Uterine smooth muscle cell (primary cell): ENCODE data around the gene SCN2B. TPM values are rescaled to one million over a fixed set of nuclear protein-coding genes. Genes with fewer than 3 reads are reported as not detected.

Experiments
- total RNA-seq: library from RNA; depleted of rRNA; stranded (reverse); fragments of >200 nt; gene quantifications from 2 replicates; pipeline ENCODE4 v1.2.3, GENCODE V29; 2014

Gene SCN2B
- total RNA-seq, result under 0.01 TPM in 1 of 2 replicates, not detected in the other

GRCh38 chr11:118175993-118176777 is at the start of gene SCN2B:
Gene SCN2B (minus strand): TSS chr11:118176639. CDS start chr11:118176431, 208 bp downstream.

GRCh38 chr11:118224511-118225188 is 48.2 kb upstream of the SCN2B start, which contains the start of gene JAML:
Gene JAML (minus strand): TSS chr11:118225011. CDS start chr11:118214866, 10,145 bp downstream.

GRCh38 chr11:118152552-118153471 is 23.6 kb downstream of the SCN2B start, which contains the start of gene SCN4B:
Gene SCN4B (minus strand): TSS chr11:118152823. CDS start chr11:118152673, 150 bp downstream.

Other genes with a start within 250 kb of the SCN2B start
- gene TMPRSS13, start 247.2 kb downstream of the SCN2B start, total RNA-seq, result under 0.01 TPM in 1 of 2 replicates, not detected in the other
- gene IL10RA, start 190.2 kb downstream of the SCN2B start, total RNA-seq, result 0.50 and 0.66 TPM in 2 replicates
- not detected in 2 replicates for gene TMPRSS4, start 99.6 kb downstream of the SCN2B start, total RNA-seq
- gene SMIM35, start 89.7 kb downstream of the SCN2B start, total RNA-seq, result not detected in 2 replicates
- not detected in 2 replicates for gene SCN4B, start 23.8 kb downstream of the SCN2B start, total RNA-seq
- gene JAML, start 48.4 kb upstream of the SCN2B start, total RNA-seq, result under 0.01 and 0.22 TPM in 2 replicates
- gene MPZL3, start 75.7 kb upstream of the SCN2B start, total RNA-seq, result 0.62 and 1.8 TPM in 2 replicates
- 0.22 and 0.25 TPM in 2 replicates for gene MPZL2, start 87.7 kb upstream of the SCN2B start, total RNA-seq
- not detected in 2 replicates for gene CD3E, start 128.1 kb upstream of the SCN2B start, total RNA-seq
- not detected in 2 replicates for gene CD3D, start 166.1 kb upstream of the SCN2B start, total RNA-seq
- gene CD3G, start 167.7 kb upstream of the SCN2B start, total RNA-seq, result 0.12 TPM in 1 of 2 replicates, not detected in the other
- gene UBE4A, start 183.0 kb upstream of the SCN2B start, total RNA-seq, result 36.9 and 39.1 TPM in 2 replicates
- gene ATP5MG, start 225.0 kb upstream of the SCN2B start, total RNA-seq, result 33.1 and 44.1 TPM in 2 replicates